ENCODE results near the gene RIOX2.

Gene RIOX2

DNA sequence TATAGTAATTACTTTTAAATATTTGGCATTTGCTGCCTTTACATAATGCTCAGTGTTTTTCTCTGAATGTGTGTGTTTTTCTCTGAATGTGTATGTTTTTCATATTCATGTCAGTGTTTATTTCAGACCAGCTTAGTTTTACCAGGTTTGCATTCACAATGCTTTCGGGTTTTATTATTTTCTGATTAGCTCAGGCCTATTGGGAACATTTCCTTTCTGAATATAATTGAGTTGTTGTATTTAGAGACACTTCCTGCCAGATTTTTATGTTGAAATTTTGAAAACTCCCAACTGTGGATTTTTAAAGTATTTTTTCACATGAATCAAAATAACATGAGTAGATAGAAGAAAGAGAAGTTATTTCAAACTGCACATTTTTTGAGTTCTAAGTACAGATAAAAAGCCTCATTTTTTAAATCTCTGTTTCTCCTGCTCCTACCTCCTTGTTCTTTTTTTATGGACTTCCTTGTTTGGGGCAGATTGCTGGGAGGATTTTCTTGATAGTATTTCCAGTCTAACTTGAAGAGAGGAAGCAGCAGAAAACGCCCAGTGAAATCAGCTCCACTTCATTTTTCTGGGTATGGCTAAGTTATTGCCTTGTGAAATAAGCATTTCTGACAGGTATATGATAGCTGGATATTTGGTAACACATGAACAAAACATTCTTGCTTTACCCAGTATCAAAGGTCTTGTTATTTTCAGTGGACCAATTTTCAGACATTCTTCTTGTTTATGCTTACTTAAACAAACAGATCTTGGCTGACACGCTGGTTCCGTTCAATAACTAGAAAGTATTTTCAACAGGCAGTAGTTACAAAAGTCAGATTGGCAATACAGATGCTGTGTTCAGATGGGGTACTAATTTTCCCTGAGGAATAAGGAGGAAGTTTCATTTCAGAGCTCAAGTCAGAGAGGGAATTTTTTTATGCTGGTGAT lies 70.7 kb downstream of the RIOX2 start:
- no peak for DNase-seq

- DNase-seq = no peak
Measured at GRCh38 chr3:97899331-97899730, 72.9 kb downstream of the RIOX2 start.

DNA sequence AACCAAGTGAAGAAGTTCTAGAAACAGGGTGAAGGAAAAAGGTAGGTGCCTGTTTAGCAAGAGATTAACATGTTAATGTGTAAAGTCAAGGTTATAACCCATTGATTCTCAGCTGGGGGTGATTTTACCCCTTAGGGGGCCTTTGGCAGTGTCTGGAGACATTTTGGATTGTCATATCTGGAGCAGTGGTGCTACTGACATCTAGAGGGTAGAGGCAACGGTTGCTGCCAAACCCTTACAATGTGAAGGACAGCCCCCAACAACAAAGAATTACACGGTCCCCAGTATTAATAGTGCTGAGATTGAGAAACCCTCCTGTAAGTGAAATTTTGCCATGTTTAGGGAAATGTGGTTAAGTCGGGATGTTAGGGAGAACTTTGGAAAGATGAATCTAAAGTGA lies 75.7 kb downstream of the RIOX2 start:
- DNase-seq = no peak

DNA sequence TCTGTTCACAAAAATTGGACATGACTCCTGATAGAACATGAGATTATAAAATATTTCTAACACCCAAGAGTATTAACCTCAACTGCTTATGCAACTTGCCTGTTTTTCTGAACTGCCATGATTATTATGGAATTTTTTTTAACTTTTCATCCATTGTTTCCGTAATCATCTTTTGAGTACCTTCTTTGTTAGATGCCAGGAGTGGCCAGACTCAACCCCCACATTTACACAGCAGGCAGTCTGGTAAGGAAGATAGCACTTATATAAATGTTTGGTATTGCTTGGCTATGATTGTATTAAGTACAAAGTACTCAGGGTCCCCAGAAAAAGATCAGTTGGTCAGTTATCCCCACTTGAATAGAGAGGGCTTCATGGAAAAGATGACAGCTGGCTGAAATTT lies 76.1 kb downstream of the RIOX2 start:
- no peak for DNase-seq

DNA sequence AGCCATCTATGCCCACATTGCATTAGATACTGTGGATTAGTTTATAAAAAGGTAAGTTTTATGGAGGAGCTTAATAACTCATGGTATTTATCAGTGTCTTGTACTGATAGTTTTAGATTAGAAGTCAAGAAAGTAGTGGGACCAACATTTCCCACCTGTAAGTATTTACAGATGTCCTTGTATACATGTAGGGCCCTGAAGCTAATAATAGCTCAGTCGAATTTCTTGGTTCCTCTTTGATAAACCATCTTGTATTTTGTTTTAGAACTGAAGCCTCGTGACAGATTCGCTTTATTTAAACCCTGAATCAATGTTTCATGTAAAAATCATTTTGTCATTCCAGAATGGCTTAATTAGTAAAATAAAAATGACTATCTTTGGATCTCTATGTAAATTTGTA lies 77.0 kb downstream of the RIOX2 start:
- DNase-seq = no peak

DNA sequence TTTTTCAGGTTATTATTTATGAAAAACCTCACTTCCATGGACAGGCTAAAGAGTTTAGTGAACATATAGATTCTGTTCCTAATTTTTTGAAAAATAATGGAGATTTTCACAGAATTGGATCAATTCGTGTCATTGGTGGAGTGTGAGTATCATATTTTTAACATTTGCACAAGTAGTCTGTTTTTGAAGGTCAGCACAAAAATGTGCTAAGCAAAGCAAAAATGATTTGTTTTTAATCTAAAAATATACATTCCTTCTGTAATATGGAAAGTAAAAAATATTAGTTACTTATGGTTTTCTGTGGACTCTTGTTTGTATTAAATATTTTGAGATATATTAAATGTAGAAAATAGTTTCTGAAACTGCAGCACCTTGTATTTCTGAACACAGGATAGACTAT lies 79.4 kb downstream of the RIOX2 start:
- DNase-seq = no peak

Measured in GF-D8 (cell line).